ENCODE measurements around the gene ITGAL.

GRCh38 chr16:30439720-30440348, 32.7 kb upstream of the ITGAL start:
- no peak for TF ChIP-seq CTCF (IDR thresholded peaks at IDR 0.05; ENCODE audit: insufficient read depth, low read depth, low read length)
- TF ChIP-seq EZH2 (IDR thresholded peaks at IDR 0.05; ENCODE audit: insufficient read depth, low read length): no peak

Measured in astrocyte (in vitro differentiated cells and primary cell).